GM15510 (cell line): ENCODE measurements around the gene UMAD1.

Experiments used
- POLR2A ChIP-seq: IDR thresholded peaks from 3 replicates; pipeline ENCODE4 v1.6.1; 2011; ENCODE audit warnings: borderline replicate concordance; ENCODE audit not compliant: insufficient read length; ENCODE audit errors: extremely low read depth

The UMAD1 gene

DNA sequence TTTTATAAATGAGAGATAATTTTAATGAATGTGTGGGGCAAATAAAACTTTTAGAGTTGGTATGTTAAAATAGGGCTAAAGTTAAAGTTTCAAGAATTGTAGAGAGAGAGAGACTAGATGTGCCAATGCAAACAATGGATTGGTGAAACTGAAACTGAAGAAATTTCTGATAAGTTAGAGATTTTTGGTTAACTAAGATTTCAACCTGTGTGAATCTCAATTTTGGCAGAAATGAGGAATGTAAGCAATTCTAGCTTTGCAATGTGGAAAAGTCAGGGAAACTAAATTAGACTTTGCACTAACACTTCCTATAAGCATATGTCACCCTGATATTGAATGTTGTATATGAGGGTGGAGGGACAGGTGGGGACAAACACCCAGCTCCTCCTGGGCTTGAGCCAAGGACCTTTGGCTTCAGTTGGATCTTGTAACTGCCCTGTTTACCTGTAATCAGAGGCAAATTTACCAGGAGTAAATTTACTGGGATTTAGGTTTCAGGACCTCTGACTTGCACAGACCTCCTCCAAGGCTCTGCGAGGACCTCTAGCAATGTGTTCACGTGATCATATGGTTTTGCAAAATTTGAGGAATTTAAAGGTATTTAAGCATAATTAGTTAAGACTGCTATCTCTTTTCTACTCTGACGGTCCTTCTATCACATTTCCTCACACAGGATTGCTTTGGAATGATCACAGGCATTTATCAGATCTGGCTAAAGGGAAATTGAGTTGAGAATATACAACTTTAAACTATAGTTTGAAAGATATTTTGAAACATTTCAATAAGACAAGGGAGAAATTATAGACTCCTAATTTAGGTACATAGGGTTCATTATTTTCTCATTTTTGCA lies 110.9 kb downstream of the UMAD1 start:
- no peak for TF ChIP-seq POLR2A

DNA sequence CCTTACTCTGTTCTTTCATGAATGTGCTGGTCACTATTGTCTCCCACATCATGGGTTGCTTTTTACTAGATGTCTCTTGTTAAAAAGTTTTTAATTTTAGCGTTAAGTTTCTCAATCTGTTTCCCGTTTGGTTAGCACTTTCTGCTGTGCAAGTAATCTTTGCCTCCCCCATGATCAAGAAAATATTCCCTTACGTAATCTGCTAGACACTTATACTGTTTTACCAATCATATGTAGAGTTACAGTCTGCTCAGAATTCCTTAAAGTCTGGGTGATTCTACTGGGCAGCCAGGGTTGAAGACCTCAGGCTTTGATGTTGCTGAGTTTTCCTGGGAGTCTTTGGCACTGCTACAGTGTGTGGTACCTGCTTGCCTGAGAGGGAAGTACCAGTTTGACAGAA lies 116.0 kb downstream of the UMAD1 start:
- TF ChIP-seq POLR2A: no peak

DNA sequence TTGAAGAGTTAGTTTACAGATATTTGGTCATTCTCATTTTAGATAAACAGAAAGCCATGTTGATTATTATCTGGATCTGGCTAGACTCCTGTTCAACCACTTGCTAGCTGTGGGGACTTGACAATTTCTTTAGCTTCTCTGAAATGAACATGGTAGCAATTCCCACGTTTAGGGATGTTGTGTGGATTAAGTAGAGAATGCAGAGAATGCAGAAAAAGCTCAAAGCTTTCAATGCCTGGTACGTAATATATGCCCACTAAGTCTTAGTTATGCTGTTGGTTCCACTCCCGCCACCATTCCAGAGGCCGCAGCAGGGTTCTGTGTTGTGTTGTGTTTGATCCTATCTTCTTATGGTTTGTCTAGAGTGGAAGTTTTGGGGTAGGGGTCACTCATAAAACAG lies 117.0 kb downstream of the UMAD1 start:
- TF ChIP-seq POLR2A: no peak

DNA sequence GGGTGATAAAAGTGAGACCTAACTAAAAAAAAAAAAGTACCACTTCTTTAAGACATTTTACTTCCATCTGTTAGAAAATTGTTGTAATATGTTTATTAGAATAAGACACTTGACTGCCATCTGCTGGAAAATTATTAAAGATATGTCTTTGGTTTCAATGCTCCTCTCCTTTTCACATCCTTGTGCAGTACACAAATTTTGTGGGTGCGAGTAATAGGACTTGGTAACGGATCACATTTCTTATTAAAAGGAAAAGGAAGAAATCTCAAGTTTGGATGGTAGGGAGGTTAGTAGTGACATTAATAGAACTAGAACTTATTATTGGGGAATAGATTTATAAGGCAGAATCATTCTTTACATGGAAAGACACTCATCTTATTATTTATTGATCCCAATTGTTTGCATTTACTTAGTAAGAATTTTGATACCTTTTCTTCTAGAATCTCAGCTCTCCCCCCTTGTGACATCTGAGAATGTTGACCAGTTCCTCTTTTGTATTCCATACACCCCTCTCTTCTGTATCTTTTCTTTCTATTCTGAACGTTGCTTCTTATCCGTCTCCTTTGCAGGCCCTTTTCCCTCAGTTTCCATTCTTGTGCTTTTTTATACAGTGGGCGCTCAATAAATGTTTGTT lies 120.9 kb downstream of the UMAD1 start:
- TF ChIP-seq POLR2A: no peak

DNA sequence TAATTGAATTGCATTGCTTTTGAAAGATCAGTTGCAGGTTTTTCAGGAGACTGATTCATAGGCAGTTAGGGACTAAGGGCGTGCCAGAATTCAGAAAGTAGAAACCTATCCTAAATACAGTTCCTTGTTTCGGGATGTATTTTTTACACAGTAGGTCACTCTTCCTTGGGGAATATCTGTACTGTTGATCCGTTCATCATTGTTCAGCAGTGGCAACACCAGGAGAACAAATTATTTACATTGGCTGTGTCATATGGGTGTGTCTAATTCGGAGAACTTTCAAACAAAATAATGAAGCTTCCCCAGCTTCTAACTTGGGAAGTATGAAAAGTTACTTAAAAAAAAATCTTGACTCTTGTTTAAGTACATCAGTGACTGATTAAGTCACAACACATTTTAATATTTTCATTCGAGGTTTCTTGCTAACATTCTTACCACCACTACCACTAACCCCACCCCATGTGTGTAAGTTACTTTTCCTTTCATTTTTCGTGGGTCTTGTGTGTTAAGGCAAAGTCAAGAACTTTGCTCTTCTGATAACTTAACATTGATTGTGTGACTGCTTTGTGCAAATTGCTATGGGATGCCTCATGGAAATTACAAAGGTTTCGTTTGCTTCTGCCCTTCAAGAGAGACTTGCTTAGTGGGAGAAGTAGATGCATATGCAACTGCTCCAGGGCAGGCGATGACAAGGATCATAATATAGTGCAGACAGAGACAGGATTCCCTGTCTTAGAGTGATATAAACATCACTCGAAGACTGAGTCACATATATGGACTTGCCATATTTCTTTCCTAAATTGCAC lies 121.6 kb downstream of the UMAD1 start:
- TF ChIP-seq POLR2A: no peak

DNA sequence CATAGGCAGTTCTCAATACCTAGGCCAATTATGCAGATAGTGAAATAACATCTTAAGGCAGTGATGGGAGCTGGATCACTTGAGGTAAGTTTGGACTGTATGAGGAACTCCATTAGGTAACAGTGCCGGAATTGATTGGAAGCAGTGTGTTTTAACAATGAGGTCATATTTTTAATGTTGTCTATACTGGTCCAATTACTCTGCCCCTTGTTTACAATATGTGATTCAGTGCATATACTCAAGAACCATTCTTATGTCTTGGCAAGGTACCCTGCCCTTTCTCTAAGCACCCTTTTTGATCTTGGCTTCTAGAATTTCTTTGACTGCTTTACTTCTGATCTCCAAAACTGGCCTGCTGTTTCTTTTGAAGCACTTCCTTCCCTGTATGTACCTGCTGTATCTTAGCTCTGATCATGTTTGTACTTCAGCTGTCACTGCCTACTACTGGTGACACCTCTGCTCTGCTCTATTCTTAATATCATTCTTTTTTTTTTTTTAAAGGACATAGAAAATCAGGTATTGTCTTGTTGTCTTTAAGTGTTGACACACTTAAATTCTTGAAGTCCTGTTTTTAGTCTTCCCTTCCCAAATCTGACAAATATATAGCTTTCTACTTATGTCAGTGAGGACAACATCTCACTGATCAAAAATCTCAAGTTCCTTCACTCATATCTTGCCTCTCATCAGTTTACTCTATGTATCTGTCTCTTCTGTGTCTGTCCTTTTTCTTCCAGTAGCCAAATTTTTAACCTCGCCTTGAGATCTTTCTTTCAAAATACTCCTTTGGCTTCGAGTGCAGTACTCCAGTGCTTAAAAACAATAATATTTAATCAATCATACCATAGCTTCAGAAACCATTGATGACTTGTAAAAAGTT lies 124.2 kb downstream of the UMAD1 start:
- TF ChIP-seq POLR2A: no peak

DNA sequence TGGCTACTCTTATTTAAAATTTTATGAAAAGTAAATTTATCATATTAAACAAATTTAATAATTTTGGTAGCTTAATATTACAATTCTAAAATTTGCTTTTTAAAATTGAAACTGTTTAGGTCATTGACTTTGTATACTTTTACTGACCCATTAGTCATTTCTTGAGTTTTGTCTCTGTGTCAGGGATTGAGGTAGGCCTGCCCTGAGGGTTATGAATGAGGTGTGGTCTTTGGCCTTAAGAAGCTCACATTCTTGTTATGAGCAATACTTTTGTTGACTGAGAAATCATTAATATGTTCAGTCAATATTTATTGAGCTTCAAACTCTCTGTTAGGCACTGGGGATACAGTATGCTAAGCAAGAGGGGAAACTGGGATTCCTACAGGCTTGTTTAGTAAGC lies 124.9 kb downstream of the UMAD1 start:
- TF ChIP-seq POLR2A: no peak

DNA sequence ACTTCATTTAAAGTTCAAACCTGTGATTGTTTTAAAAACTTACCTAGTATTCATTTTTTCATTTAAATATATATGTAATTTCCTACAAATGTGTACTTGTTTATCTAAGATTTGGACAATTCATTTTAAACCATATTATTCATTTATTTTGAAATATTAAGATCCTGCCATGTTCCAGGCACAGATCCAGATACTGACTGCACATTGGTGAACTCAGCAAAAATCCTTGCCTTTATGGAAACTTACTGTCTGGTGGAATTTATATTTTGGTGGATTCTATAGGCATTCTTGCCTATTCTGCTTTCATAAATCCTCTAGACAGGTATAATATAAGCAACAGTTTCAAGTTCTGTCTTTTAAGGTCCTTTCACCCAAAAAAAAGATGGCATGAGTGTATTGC lies 126.1 kb downstream of the UMAD1 start:
- TF ChIP-seq POLR2A: no peak

DNA sequence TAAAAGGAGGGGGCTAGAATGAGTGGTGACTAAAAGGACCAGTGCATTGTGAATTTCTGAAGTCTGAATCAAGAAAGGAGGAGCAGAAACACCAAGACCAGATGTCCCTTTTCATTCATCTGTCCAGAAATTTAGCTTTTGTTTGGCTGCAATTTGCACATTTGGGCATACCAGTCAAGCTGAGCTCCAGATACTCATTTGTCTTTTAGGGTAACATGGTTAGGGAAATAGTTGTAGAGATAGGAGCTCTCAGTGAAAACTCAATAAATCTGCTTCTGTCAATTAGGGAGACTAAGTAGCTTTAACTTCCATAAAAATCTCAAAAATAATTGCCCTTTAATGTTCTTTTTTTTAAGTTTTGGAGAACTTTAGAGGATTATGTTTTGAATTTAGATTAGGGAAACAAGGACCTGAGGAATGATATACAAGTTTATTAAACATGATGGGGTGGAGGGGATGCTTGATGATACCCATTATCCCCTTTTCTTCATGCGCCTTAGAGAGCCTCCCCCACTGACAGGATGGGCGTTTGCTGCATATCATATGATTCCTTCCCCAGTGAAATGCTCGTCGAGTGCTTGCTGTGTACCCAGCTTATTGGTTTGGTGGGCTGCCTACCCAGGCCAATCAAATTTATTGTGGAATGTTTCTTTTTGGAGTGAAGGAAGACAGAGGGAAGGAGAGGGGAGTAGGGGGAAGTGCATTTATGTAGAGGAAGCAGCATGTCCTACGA lies 128.6 kb downstream of the UMAD1 start:
- TF ChIP-seq POLR2A: no peak

DNA sequence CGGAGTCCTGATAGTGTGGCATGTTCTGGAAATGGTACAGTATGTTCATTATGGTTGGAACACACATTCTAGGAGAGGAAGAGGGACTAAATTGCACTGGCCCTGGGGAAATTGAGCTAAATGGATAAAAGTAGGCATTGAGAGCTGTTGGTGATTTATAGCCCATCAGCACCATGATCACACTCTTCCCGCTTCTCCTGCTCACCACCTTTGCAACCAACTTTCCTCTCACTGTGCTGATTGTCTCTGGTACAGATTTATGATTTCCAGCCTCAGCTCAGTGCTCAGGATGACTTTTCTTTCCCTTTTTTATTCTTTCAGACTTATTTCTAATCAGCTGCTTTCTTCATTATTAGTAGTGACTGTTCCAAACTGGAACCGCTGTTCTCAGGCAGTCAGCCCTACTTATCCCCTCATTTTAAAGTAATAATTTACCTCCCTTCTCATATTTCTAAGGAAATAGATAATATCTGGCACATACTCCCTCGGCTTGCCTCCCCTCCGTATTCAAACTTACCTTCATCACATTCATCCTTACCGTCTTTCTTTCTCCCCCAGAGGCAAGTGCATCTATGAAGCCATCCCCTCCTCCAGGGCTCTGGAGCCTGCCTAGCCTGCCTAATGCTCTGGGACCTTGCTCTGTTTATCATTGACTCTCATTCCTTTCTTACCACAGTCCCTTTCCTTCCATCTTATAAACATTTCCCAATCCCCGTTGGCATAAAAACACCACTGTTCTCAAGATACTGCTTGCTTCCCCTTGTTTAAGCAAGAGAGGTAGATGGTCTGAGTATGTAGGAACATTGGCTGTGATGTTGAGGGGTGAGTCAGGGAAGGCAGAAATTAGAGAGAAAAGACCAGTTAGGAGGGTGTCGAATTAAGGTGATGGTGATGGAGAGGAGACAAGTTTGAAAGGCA lies 129.4 kb downstream of the UMAD1 start:
- no peak for TF ChIP-seq POLR2A

DNA sequence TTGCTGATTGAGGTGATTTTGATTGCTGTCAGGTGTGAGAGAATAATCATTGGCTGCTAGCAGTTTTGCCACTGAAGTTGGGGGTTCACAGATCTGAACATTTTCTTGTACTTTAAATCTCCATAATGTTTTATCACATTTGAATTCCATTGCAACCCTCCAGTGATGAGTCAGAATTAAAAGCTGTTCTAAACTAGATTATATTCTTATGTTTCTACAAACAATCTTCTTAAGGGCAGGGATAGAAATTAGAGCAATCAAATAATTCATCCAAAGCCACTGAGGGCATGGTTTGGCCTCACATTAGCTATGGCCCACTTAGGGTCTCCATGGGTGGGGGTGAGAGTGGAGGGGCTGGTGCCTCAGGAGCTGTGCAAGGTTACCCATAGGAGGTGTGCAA lies 130.9 kb downstream of the UMAD1 start:
- TF ChIP-seq POLR2A: no peak

DNA sequence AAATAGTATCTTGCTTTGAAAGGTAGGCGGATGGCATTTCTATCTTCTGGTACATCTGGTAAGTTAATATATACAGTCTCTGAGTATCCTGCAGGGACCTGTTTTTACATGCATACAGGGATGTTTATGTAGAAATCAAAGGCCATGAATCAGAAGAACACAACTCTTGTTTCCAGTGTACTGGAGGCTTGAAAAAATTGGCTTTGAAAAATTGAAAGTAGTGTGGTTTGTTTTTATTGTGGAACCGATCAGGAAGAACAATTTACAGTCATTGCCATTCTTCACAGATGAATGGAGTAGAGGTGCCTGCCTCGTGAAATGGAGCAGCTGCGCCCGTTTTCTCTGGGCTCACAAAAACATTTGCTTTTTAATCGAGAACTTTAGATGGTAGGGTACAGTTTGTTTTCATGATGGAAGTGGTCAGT lies 131.9 kb downstream of the UMAD1 start:
- no peak for TF ChIP-seq POLR2A
